Muscle layer of duodenum (tissue), 2 donors: ENCODE results near the gene AFAP1L2.

Source experiments
- H3K27ac ChIP-seq: one replicate; pipeline ENCODE4 v1.7.0; 2013; ENCODE audit warnings: mild to moderate bottlenecking, low read length
- H3K27me3 ChIP-seq: one replicate; pipeline ENCODE4 v1.7.0; 2013; ENCODE audit warnings: low read depth, mild to moderate bottlenecking, control low read depth, low read length
- H3K36me3 ChIP-seq, 2 donors: one replicate each; pipeline ENCODE4 v1.7.0; 2013; ENCODE audit warnings: low read length in 2 of 2, control low read depth in 1 of 2, mild to moderate bottlenecking in 1 of 2; ENCODE audit not compliant: insufficient read depth in 2 of 2, control insufficient read depth in 1 of 2
- H3K4me1 ChIP-seq, 2 donors: one replicate each; pipeline ENCODE4 v1.7.0; 2013; ENCODE audit warnings: low read length in 2 of 2, mild to moderate bottlenecking in 2 of 2, control low read depth in 1 of 2, moderate library complexity in 1 of 2; ENCODE audit not compliant: insufficient read depth in 2 of 2, control insufficient read depth in 1 of 2
- H3K4me3 ChIP-seq, 2 donors: one replicate each; pipeline ENCODE4 v1.7.0; 2013; ENCODE audit warnings: low read length in 2 of 2, low read depth in 1 of 2, mild to moderate bottlenecking in 1 of 2
- H3K9me3 ChIP-seq, 2 donors: one replicate each; pipeline ENCODE4 v1.7.0; 2013; ENCODE audit warnings: low read length in 2 of 2, control low read depth in 1 of 2, mild to moderate bottlenecking in 1 of 2; ENCODE audit not compliant: control insufficient read depth in 1 of 2
- donor health status: healthy.

AFAP1L2 gene

DNA sequence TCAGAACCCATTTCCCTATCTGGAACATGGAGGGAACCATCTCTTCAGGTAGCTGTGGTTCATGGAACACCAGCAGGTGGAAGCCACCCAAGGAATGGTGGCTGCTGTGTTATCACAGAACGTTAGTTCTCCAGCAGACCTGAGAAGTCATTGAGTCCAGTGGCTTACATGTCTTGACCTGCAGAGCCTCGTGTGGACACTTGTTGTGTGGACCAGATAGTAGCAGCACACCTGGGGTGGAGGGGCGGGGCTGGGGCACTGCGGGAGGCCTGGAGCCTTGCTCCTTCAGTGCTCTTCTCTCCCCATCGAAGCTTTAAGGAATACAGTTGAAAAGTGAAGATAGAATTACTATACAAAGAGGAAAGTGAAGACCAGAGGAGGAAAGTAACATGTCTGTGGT, 122.8 kb downstream of the AFAP1L2 start:
- H3K9me3 ChIP-seq: no peaks in the 10 kb centered on the region
- no peak overlapping the region for H3K27ac ChIP-seq
- H3K27me3 ChIP-seq: no peaks in the 10 kb centered on the region

DNA sequence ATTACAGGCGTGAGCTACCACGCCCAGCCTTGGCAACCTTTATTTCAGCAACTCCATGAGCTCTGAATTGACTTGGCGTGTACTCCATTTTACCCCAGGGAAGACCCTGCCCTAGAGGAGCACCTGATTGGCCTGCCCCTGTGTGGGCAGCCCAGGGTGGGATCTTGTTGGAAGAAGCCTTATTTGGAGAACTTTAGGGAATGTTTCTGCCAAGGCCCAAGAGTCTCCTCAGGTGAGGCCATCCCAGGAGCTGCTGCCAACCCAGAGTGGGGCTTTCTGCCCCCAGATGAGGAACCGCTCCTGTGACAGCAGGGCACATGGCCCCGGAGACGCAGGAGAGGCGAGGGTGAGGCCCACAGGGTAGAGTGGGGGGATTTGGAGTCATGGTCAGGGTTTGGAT, 123.3 kb downstream of the AFAP1L2 start:
- no peaks in the 10 kb centered on the region for H3K36me3 ChIP-seq
- H3K9me3 ChIP-seq: no peaks in the 10 kb centered on the region
- no peak overlapping the region for H3K4me3 ChIP-seq
- no peak overlapping the region for H3K27ac ChIP-seq
- no peaks in the 10 kb centered on the region for H3K27me3 ChIP-seq
- H3K4me1 ChIP-seq: no peaks in the 10 kb centered on the region

More for the DNA sequence above, 122.8 kb downstream of the AFAP1L2 start:
- Histone ChIP-seq H3K36me3 (no peaks in the 10 kb centered on the region), H3K4me3 (no peak overlapping the region), H3K4me1 (no peaks in the 10 kb centered on the region)

DNA sequence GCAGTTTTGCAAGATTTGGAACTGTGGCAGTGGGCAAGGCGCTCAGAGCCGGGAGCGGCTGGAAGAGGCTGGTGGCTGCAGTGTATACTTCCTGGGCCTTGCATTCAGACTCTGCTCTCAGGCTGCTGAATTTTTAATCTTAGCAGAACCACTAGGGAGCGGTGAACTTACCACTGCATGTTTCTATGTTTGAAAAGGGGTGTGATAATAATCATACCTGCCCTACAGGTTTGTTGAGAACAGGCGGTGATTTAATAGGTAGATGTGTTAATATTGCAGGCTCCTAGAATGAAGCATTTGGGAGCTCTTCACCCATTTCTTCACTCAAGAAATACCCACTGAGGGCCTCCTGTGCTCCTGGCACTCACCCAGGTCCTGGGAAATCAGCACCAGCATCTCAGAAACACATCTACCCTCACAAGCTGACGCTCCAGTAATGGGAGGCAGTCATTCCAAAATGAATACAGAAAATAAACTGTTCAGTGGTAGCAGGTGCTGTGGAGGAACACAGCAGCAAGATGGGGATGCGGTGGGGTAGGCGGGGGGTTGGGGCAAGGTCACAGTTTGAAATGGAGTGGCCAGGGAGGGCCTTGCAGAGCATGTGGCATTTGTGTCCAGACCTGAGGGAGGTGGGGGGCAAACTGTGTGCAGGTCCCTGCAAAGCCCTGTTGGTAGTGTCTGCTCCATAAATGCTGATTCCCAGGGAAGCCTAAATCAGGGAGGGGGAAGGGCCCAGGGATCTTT, 124.2 kb downstream of the AFAP1L2 start:
- Histone ChIP-seq H3K36me3 (no peaks in the 10 kb centered on the region), H3K27ac (no peak overlapping the region), H3K4me1 (no peaks in the 10 kb centered on the region), H3K27me3 (no peaks in the 10 kb centered on the region), H3K4me3 (no peak overlapping the region), H3K9me3 (no peaks in the 10 kb centered on the region)

DNA sequence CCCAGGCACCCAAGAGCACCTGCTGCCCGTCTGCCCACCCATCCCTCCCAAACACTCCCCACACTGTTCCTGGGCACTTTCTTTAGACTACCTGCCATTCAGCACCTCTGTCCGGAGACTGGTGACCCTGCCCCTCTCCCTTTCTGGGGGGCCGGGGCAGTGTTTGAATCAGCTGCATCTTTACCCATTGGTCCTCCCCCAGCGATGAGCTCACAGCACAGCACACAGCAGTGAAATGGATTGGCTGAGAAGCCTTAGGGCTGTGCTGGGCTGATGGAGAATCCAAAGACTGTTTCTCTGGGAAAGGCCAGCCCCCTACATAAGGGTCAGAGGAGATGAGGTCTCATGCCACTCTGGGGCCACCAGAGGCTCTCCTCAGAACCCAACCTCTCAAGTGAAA, 125.0 kb downstream of the AFAP1L2 start:
- Histone ChIP-seq H3K4me1 (no peaks in the 10 kb centered on the region), H3K27me3 (no peaks in the 10 kb centered on the region), H3K4me3 (no peak overlapping the region), H3K27ac (no peak overlapping the region), H3K9me3 (no peaks in the 10 kb centered on the region), H3K36me3 (no peaks in the 10 kb centered on the region)

DNA sequence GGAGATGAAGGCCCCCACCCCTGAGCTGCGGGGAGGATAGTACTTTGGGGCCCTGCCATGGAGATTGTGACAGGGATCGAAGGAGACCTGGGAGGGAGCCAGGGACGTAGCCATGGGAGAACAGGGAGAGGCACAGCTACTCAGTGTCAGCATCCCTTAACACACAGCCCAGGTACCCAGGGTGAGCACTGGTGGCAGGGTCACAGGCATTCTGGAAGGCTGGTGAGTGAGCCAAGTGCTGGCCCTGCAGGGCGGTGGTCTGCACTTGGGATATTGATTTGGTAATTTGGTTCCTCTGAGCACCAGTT, 125.5 kb downstream of the AFAP1L2 start:
- Histone ChIP-seq H3K9me3 (no peaks in the 10 kb centered on the region), H3K4me1 (no peaks in the 10 kb centered on the region), H3K27me3 (no peaks in the 10 kb centered on the region), H3K36me3 (no peaks in the 10 kb centered on the region), H3K4me3 (no peak overlapping the region), H3K27ac (no peak overlapping the region)

DNA sequence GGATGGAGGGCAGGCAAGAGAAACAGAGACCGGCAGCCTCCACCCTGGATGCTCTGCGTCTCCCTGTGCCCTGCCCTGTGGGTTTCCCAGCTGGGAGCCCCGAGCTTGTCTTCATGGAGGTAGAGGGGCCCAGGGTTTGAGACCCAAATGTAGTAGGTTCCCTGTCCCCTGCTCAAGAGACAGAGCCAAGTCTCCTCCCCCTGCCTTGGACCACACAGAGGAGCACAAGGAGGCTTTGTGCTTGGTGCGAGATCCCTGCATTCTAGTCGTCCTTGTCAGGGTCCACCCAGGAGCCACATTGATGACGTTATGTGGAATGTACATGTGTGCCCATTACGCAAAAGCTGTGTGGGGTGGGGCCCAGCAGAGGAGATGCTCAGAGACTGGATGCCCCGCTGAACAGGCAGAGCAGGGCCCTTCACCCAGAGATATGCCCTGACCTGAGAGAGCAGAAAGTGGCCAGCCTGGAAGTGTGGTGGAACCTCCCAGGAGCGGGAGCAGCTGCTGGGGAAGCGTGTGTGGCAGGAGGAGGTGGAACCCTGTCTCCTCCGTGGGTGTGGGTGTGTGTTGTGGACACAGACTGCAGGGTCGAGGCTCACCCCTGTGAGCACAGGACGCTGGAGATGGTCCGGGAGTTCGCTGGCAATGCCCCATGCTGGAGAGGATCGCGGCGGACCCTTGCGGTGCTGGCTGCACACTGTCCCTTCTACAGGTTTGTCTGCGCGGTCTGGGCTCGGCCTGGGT, 126.0 kb downstream of the AFAP1L2 start:
- Histone ChIP-seq H3K27me3 (no peaks in the 10 kb centered on the region), H3K4me1 (no peaks in the 10 kb centered on the region), H3K9me3 (no peaks in the 10 kb centered on the region), H3K27ac (no peak overlapping the region), H3K36me3 (no peaks in the 10 kb centered on the region), H3K4me3 (no peak overlapping the region)

DNA sequence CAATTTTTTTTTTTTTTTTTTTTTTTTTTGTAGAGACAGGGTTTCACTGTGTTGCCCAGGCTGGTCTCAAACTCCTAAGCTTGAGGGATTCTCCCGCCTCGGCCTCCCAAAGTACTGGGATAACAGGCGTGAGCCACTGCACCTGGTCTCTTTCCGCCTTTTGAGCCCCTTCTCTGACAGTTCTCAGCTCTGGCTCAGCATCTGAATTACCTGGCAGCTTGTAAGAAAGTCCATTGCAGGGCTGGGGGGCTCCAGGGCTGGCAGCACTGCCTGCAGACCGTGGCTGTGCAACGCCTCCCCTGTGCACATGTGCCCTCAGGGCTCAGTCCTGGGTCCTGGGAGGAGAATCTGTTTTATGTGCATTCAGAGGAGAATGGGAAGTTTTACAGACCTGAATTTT, 127.6 kb downstream of the AFAP1L2 start:
- H3K27ac ChIP-seq: no peak overlapping the region
- H3K36me3 ChIP-seq: no peaks in the 10 kb centered on the region
- no peaks in the 10 kb centered on the region for H3K27me3 ChIP-seq
- H3K4me1 ChIP-seq: no peaks in the 10 kb centered on the region
- H3K9me3 ChIP-seq: no peaks in the 10 kb centered on the region
- H3K4me3 ChIP-seq: no peak overlapping the region

GRCh38 chr10:114276066-114276465, 128.2 kb downstream of the AFAP1L2 start:
- H3K4me3 ChIP-seq: no peak overlapping the region
- H3K4me1 ChIP-seq: no peaks in the 10 kb centered on the region
- no peaks in the 10 kb centered on the region for H3K9me3 ChIP-seq
- H3K27ac ChIP-seq: no peak overlapping the region
- H3K36me3 ChIP-seq: no peaks in the 10 kb centered on the region
- H3K27me3 ChIP-seq: no peaks in the 10 kb centered on the region

GRCh38 chr10:114274616-114275453, 129.5 kb downstream of the AFAP1L2 start:
- Histone ChIP-seq H3K4me1 (no peaks in the 10 kb centered on the region), H3K27ac (no peak overlapping the region), H3K27me3 (no peaks in the 10 kb centered on the region), H3K9me3 (no peaks in the 10 kb centered on the region), H3K4me3 (no peak overlapping the region), H3K36me3 (no peaks in the 10 kb centered on the region)

GRCh38 chr10:114273910-114274309, 130.4 kb downstream of the AFAP1L2 start:
- Histone ChIP-seq H3K9me3 (no peaks in the 10 kb centered on the region), H3K4me1 (no peaks in the 10 kb centered on the region), H3K27me3 (no peaks in the 10 kb centered on the region), H3K27ac (no peak overlapping the region), H3K36me3 (no peaks in the 10 kb centered on the region), H3K4me3 (no peak overlapping the region)

DNA sequence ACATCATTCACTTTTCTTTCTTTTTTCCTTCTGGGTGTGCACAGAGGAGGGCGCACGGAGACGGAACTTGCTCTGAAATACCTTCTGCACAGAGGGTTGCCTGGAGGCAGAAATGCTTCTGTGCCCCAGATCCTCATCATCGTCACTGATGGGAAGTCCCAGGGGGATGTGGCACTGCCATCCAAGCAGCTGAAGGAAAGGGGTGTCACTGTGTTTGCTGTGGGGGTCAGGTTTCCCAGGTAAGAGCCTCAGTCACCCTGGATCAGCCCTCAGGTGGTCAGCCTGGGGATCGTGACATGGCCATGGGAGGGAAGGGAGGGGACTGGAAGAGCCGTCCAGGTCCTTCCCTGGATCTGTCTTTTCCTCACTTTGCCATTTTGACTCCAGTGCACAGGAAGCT, 131.6 kb downstream of the AFAP1L2 start:
- H3K36me3 ChIP-seq: no peaks in the 10 kb centered on the region
- H3K27me3 ChIP-seq: no peaks in the 10 kb centered on the region
- H3K9me3 ChIP-seq: no peaks in the 10 kb centered on the region
- no peak overlapping the region for H3K27ac ChIP-seq
- H3K4me3 ChIP-seq: no peak overlapping the region
- no peaks in the 10 kb centered on the region for H3K4me1 ChIP-seq
